BLaER1 treated with 17β-estradiol and CSF1 and Interleukin-3, amounts not matched to agents 10 nM and 100 nM (cell line): Measurements from ENCODE around the gene FAM110A.

Experiments
- H3K27ac ChIP-seq, 11 experiments: shearing (Covaris generic); formaldehyde crosslinking; 2 replicates each; pipeline ENCODE4 v1.8.1; 2022
- H3K27me3 ChIP-seq, 11 experiments: shearing (Covaris generic); formaldehyde crosslinking; 2 replicates each; pipeline ENCODE4 v1.8.1; 2022
- H3K36me3 ChIP-seq, 11 experiments: shearing (Covaris generic); formaldehyde crosslinking; 2 replicates each; pipeline ENCODE4 v1.8.1; 2022
- H3K4me1 ChIP-seq, 10 experiments: shearing (Covaris generic); formaldehyde crosslinking; 2 replicates each; pipeline ENCODE4 v1.8.1; 2022
- H3K4me2 ChIP-seq, 11 experiments: shearing (Covaris generic); formaldehyde crosslinking; 2 replicates each; pipeline ENCODE4 v1.8.1; 2022
- H3K4me3 ChIP-seq, 10 experiments: shearing (Covaris generic); formaldehyde crosslinking; 2 replicates each; pipeline ENCODE4 v1.8.1; 2022
- H3K9ac ChIP-seq, 11 experiments: shearing (Covaris generic); formaldehyde crosslinking; 2 replicates each; pipeline ENCODE4 v1.8.1; 2022
- H3K9me3 ChIP-seq, 11 experiments: shearing (Covaris generic); formaldehyde crosslinking; replicated peaks in 1 of 11; 2 replicates each; pipeline ENCODE4 v1.8.1; 2022
- H4K20me1 ChIP-seq, 11 experiments: shearing (Covaris generic); formaldehyde crosslinking; 2 replicates each; pipeline ENCODE4 v1.8.1; 2022
- Cebpa-rat ChIP-seq, 11 experiments: shearing (Covaris generic); IDR thresholded peaks; 2 replicates each; pipeline ENCODE4 v1.8.1; 2022

FAM110A gene

DNA sequence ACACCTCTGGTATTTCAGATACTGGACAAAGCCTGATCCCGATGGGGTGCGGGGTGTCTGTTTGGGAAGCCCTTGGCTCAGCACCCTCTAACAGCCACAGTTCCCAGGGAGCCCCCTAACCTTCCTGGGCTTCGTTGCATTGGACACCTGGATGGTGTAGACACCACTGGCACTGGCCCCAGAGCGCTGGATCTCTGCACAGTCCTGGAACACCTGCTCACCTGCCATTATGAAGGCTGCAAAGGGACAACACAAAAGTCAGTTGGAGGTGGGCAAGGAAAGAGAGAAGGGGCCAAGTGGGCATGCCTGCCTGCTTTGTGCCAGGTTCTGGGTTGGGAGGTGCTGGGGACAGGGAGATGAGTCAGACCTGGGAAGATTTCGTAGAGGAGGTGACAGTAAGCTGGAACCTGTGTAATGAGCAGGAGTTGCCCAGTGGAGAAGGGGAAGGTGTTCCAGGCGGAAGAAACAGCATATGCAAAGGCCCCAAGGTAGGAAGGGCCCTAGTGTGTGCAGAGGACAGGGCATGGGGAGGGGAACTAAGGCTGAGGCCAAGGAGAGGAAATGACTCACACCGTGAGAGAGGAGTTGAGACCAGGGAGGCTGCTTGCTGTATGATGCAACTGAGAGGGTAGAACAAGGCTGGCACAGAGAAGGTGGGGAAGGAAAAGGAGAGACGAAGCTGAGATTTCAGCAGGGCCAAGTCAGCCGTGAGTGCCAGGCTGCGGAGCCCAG lies 47.7 kb downstream of the FAM110A start:
- Histone ChIP-seq H3K27me3 (peaks cover 0 to 16% (median 0%) of the 10 kb centered on the region in 11 experiments; a peak in 6 of 22 replicates), H3K9ac (peak overlapping the region in 1 of 11 experiments; percentile 43; a peak in 3 of 22 replicates), H3K4me3 (no peak overlapping the region), H3K36me3 (no peaks in the 10 kb centered on the region), H3K4me2 (peak overlapping the region in 7 of 11 experiments; percentile 42 to 87 (median 65); a peak in 13 of 22 replicates), H4K20me1 (peaks cover 0 to 26% (median 9%) of the 10 kb centered on the region in 11 experiments; a peak in 10 of 22 replicates), H3K9me3 (no peaks in the 10 kb centered on the region), H3K4me1 (peaks cover 18 to 36% (median 29%) of the 10 kb centered on the region in 10 experiments), H3K27ac (peak overlapping the region in 3 of 11 experiments; percentile 12 to 52 (median 52); a peak in 5 of 22 replicates)
- peak in 7 of 11 experiments; percentile 20 to 66 (median 52); a peak in 6 of 22 replicates for TF ChIP-seq Cebpa-rat (IDR thresholded peaks at IDR 0.05)

DNA sequence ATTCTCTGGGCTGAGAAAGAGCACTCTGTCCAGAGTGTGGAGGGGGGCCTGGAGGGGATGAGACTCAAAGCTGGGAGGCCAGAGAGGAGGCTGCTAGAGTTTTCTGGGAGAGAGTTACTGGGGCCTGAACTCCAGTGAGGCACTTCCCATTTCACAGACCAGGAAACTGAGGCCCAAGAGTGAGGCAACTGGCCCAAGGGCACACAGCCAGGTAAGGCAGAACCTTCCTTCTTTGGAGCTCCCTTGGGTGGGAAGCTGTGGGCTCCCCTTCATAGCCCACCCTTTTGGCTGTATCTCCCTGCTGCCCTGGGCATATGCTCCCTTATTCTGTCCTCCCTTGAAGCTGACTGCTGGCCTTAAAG lies 48.2 kb downstream of the FAM110A start:
- Histone ChIP-seq H3K36me3 (no peaks in the 10 kb centered on the region), H3K9ac (peak overlapping the region in 1 of 11 experiments; percentile 43; a peak in 3 of 22 replicates)

DNA sequence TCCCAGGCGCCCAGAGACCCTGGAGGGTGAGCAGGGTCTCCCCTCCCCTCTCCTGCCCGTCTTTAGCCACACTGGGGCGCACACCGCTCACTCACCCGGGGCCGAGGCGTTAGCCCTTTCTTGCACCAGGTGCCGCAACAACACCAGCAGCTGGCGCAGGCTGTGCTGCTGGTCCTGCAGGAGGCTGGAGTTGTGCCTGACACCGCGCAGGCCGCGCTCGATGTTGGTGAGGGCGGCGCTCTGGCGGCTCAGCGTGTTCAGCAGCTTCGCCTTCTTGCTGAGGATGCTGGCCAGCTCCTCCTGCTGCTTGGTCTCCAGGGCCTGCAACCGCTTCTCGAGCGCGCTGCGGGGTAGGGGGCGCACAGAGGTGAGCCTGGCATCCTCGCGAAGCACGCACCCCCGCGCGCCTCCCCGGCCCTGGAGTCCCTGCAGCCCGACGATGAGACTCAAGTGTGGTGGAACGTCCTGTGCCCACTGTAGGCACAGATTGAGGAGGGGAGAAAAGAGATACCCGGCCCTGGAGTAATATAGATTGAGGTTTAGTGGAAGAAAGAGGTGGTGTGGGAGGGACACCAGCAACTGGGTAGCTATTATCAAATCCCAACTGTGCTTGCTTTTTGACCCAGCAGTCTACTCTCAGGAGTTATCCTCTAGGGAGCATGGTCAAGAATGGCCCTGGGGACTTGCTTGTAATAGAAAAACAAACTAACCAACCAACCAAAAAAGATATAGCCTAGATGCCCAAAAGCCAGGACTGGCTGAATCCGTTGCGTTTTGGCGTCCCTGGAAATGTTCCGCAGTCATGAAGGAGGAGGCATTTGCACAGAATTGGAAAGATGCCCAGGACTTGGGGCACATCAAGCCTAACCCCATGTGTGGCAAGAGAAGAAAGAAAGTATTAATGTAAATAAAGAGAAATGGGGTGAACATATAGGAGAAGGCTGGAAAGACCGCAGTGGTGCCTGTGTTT lies 51.8 kb downstream of the FAM110A start:
- Histone ChIP-seq H3K27me3 (peaks cover 0 to 16% (median under 1%) of the 10 kb centered on the region in 11 experiments; a peak in 8 of 22 replicates), H3K9ac (no peak overlapping the region), H4K20me1 (peaks cover 0 to 18% (median 1%) of the 10 kb centered on the region in 11 experiments; a peak in 9 of 22 replicates), H3K27ac (no peak overlapping the region), H3K36me3 (no peaks in the 10 kb centered on the region), H3K4me3 (no peak overlapping the region), H3K4me1 (peaks cover 31 to 56% (median 38%) of the 10 kb centered on the region in 10 experiments), H3K4me2 (peak overlapping the region; percentile 22 to 86 (median 61); a peak in 20 of 22 replicates), H3K9me3 (no peaks in the 10 kb centered on the region)
- no peak for TF ChIP-seq Cebpa-rat (IDR thresholded peaks at IDR 0.05)

More for the DNA sequence above, 48.2 kb downstream of the FAM110A start:
- H3K4me2 ChIP-seq: peak overlapping the region in 7 of 11 experiments; percentile 42 to 87 (median 65); a peak in 13 of 22 replicates
- H3K27me3 ChIP-seq: peaks cover 0 to 16% (median 0%) of the 10 kb centered on the region in 11 experiments; a peak in 6 of 22 replicates
- no peak overlapping the region for H3K4me3 ChIP-seq
- H3K27ac ChIP-seq: peak overlapping the region in 3 of 11 experiments; percentile 12 to 52 (median 52); a peak in 5 of 22 replicates
- H4K20me1 ChIP-seq: peaks cover 0 to 24% (median 9%) of the 10 kb centered on the region in 11 experiments; a peak in 10 of 22 replicates
- peaks cover 19 to 36% (median 30%) of the 10 kb centered on the region in 10 experiments for H3K4me1 ChIP-seq
- TF ChIP-seq Cebpa-rat (IDR thresholded peaks at IDR 0.05): peak in 1 of 11 experiments; percentile 0; a peak in 1 of 22 replicates
- H3K9me3 ChIP-seq: no peaks in the 10 kb centered on the region

DNA sequence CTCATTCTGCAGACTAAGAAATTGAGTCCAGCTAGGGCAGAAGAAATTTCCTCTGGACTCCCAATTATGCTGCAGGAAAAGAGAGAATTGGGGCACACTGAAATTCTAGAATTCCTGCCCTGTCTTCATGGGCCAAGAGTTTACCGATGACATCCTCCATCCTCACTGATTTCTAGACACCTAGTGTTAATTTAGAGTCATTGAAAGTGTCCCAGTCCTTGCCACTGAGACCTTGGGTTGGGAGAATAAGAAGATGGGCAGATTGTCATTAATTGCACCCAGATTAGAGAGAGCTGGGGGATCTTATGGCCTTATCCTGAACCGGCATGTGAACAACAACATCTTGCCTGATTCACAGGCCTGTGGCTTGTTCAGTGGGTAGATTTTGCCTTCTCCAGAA lies 53.6 kb downstream of the FAM110A start:
- Histone ChIP-seq H4K20me1 (peaks cover 0 to 29% (median 6%) of the 10 kb centered on the region in 11 experiments; a peak in 10 of 22 replicates), H3K4me1 (peaks cover 41 to 60% (median 51%) of the 10 kb centered on the region in 10 experiments)
- TF ChIP-seq Cebpa-rat (IDR thresholded peaks at IDR 0.05): no peak

DNA sequence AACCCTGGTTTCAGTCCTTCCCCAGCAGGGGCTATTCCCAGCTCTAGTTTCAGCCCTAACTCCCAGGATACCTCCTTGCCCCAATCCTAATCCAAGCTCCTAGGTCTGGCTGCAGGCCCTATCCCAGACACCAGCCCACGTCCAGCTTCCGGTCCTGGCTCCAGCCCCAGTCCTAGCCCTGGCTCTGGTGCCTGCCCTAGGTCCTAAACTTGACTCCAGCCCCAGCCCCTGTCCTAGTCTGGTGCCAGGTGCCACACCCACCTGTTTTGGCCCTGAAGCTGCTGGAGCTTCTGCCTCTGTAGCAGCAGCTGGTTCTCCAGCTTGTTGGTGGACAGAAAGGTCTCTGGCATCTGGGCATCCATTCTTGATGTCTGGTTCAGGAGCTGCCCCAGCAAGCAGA lies 54.5 kb downstream of the FAM110A start:
- H3K27me3 ChIP-seq: peaks cover 0 to 22% (median 6%) of the 10 kb centered on the region in 11 experiments; a peak in 9 of 22 replicates
- no peak overlapping the region for H3K9ac ChIP-seq
- no peak for TF ChIP-seq Cebpa-rat (IDR thresholded peaks at IDR 0.05)
- H3K27ac ChIP-seq: no peak overlapping the region
- H4K20me1 ChIP-seq: peaks cover 0 to 37% (median 9%) of the 10 kb centered on the region in 11 experiments; a peak in 10 of 22 replicates
- H3K4me1 ChIP-seq: peaks cover 46 to 67% (median 61%) of the 10 kb centered on the region in 10 experiments
- no peaks in the 10 kb centered on the region for H3K9me3 ChIP-seq
- no peak overlapping the region for H3K4me3 ChIP-seq
- H3K36me3 ChIP-seq: no peaks in the 10 kb centered on the region
- H3K4me2 ChIP-seq: peak overlapping the region in 9 of 11 experiments; percentile 2 to 38 (median 22); a peak in 12 of 22 replicates

More for the DNA sequence above, 53.6 kb downstream of the FAM110A start:
- Histone ChIP-seq H3K9me3 (no peaks in the 10 kb centered on the region), H3K4me3 (no peak overlapping the region), H3K9ac (no peak overlapping the region), H3K4me2 (no peak overlapping the region), H3K27me3 (peaks cover 0 to 16% (median 6%) of the 10 kb centered on the region in 11 experiments; a peak in 9 of 22 replicates), H3K36me3 (no peaks in the 10 kb centered on the region), H3K27ac (no peak overlapping the region)

DNA sequence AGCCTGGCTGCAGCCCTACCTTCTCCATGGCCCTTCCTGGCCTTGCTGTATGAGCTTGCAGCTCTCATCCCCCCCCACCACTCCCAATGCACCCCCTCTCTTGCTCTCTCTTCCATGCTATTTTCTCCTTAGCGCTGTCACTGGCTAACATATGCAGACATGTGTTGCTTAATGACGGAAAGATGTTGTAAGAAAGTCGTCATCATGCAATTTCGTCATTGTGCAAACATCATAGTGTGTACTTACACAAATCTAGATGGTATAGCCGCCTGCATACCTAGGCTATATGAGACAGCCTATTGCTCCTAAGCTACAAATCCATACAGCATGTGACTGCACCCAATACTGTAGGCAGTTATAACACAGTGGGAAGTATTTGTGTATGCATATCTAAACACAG lies 55.6 kb downstream of the FAM110A start:
- H4K20me1 ChIP-seq: peaks cover 0 to 35% (median 9%) of the 10 kb centered on the region in 11 experiments; a peak in 9 of 22 replicates
- TF ChIP-seq Cebpa-rat (IDR thresholded peaks at IDR 0.05): no peak
- peaks cover 0 to 22% (median 6%) of the 10 kb centered on the region in 11 experiments; a peak in 9 of 22 replicates for H3K27me3 ChIP-seq
- H3K9me3 ChIP-seq: no peaks in the 10 kb centered on the region
- H3K9ac ChIP-seq: no peak overlapping the region
- no peak overlapping the region for H3K4me3 ChIP-seq
- no peak overlapping the region for H3K27ac ChIP-seq
- peak overlapping the region in 5 of 11 experiments; percentile 3 to 32 (median 21); a peak in 2 of 22 replicates for H3K4me2 ChIP-seq
- H3K4me1 ChIP-seq: peaks cover 57 to 77% (median 71%) of the 10 kb centered on the region in 10 experiments
- H3K36me3 ChIP-seq: no peaks in the 10 kb centered on the region

DNA sequence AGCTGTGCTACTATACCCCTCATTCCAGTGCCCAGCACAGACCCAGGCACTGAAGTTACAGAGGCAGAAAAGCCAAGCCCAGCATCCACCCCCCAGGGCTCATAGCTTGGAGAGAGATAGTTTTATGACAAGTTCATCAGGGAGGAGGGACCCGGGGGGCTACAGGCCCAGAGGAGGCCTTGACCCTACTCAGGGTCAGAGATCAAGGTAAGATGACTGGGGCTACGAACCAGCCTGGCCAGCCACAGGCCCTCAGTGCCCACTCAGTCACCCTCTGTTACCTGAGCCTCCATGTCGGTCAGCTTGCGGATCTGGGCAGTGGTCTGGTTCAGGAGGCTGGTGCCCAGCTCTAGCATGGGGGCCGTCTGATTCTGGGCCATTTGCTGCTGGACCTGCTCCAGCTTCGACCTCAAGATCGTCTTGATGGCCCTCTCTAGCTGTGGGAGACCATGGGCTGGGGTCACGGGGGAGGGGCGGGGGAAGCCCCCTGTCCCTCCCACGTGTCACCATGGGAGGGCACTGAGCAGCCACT lies 56.5 kb downstream of the FAM110A start:
- Histone ChIP-seq H3K9ac (no peak overlapping the region), H3K27ac (no peak overlapping the region), H3K9me3 (no peaks in the 10 kb centered on the region), H3K36me3 (no peaks in the 10 kb centered on the region), H3K27me3 (peaks cover 0 to 17% (median 6%) of the 10 kb centered on the region in 11 experiments; a peak in 9 of 22 replicates), H3K4me1 (peaks cover 58 to 79% (median 72%) of the 10 kb centered on the region in 10 experiments), H3K4me2 (peak overlapping the region in 9 of 11 experiments; percentile 77 to 95 (median 87); a peak in 11 of 22 replicates), H3K4me3 (no peak overlapping the region), H4K20me1 (peaks cover 0 to 27% (median 9%) of the 10 kb centered on the region in 11 experiments; a peak in 9 of 22 replicates)
- TF ChIP-seq Cebpa-rat (IDR thresholded peaks at IDR 0.05): no peak

DNA sequence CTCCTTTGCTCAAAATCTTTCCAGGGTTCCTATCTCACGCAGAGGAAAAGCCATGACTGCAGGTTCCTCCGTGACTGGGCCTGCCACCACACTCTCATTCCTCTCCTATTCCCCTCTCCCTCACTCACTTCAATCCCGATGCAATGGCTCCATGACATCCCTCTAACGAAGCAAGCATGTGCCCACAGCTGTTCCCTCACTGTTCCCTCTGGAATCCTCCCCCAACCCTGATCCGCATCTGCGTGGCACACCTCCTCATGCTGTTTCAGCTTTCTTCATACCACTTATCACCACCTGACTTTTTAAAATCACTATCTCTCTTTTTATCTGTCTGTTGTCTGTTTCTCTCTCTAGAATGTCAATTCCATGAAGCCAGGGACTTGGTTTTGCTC lies 57.1 kb downstream of the FAM110A start:
- no peak overlapping the region for H3K4me3 ChIP-seq
- H3K36me3 ChIP-seq: no peaks in the 10 kb centered on the region
- H3K27me3 ChIP-seq: peaks cover 0 to 10% (median 2%) of the 10 kb centered on the region in 11 experiments; a peak in 8 of 22 replicates
- no peaks in the 10 kb centered on the region for H3K9me3 ChIP-seq
- H3K9ac ChIP-seq: no peak overlapping the region
- TF ChIP-seq Cebpa-rat (IDR thresholded peaks at IDR 0.05): no peak
- peaks cover 0 to 26% (median 7%) of the 10 kb centered on the region in 11 experiments; a peak in 7 of 22 replicates for H4K20me1 ChIP-seq
- H3K4me1 ChIP-seq: peaks cover 52 to 73% (median 66%) of the 10 kb centered on the region in 10 experiments
- H3K27ac ChIP-seq: no peak overlapping the region
- peak overlapping the region; percentile 77 to 95 (median 83) for H3K4me2 ChIP-seq
